ACC112 (cell line): ENCODE measurements around the gene CDH23.

ENCODE experiments used
- H2AFZ ChIP-seq: fragments of 200-600 bp; sonication (generic); one replicate; pipeline ENCODE4 v1.6.0; 2017; ENCODE audit warnings: antibody characterized with exemption, low read length; ENCODE audit not compliant: unreplicated experiment
- H3K27ac ChIP-seq: fragments of 200-600 bp; sonication (generic); 2 replicates; pipeline ENCODE4 v1.5.1; 2014; ENCODE audit warnings: low read depth, mild to moderate bottlenecking, antibody characterized with exemption, low read length, moderate library complexity
- H3K27me3 ChIP-seq: fragments of 200-600 bp; sonication (generic); 2 replicates; pipeline ENCODE4 v1.6.1; 2014; ENCODE audit warnings: mild to moderate bottlenecking, antibody characterized with exemption, low read length, moderate library complexity, mixed read lengths; ENCODE audit not compliant: insufficient read depth
- H3K36me3 ChIP-seq: fragments of 200-600 bp; sonication (generic); 2 replicates; pipeline ENCODE4 v1.6.1; 2016; ENCODE audit warnings: mild to moderate bottlenecking, antibody characterized with exemption, low read length, moderate library complexity, mixed read lengths; ENCODE audit not compliant: insufficient read depth
- H3K4me1 ChIP-seq: fragments of 200-600 bp; sonication (generic); one replicate; pipeline ENCODE4 v1.6.1; 2016; ENCODE audit warnings: low read length, mixed read lengths; ENCODE audit not compliant: insufficient read depth, unreplicated experiment, control insufficient read depth
- H3K4me3 ChIP-seq: fragments of 200-600 bp; sonication (generic); 2 replicates; pipeline ENCODE4 v1.5.1; 2014; ENCODE audit warnings: mild to moderate bottlenecking, low read depth, low read length
- H3K79me2 ChIP-seq: fragments of 200-600 bp; sonication (generic); one replicate; pipeline ENCODE4 v1.6.0; 2016; ENCODE audit warnings: low read length; ENCODE audit not compliant: control insufficient read depth, unreplicated experiment, insufficient read depth

Gene CDH23

GRCh38 chr10:71694567-71694968 is 297.8 kb downstream of the CDH23 start:
- Histone ChIP-seq H3K4me1 (peaks cover 10% of the 10 kb centered on the region), H3K27me3 (0 out of 2 replicates have a peak, but pooled peaks cover 7% of the 10 kb centered on the region), H3K79me2 (no peaks in the 10 kb centered on the region), H3K4me3 (no peak overlapping the region), H2AFZ (no peak overlapping the region), H3K36me3 (no peaks in the 10 kb centered on the region), H3K27ac (no peak overlapping the region)

GRCh38 chr10:71695502-71696476 is 299.1 kb downstream of the CDH23 start:
- H3K79me2 ChIP-seq, result no peaks in the 10 kb centered on the region
- H2AFZ ChIP-seq, result no peak overlapping the region
- H3K27me3 ChIP-seq, result peaks cover 7% of the 10 kb centered on the region; the same call in 1 of the 2 replicates
- H3K4me1 ChIP-seq, result peaks cover 10% of the 10 kb centered on the region
- H3K27ac ChIP-seq, result no peak overlapping the region
- no peaks in the 10 kb centered on the region for H3K36me3 ChIP-seq
- no peak overlapping the region for H3K4me3 ChIP-seq

GRCh38 chr10:71696628-71697326 is 300.1 kb downstream of the CDH23 start:
- peaks cover 10% of the 10 kb centered on the region for H3K4me1 ChIP-seq
- H3K36me3 ChIP-seq, result no peaks in the 10 kb centered on the region
- no peaks in the 10 kb centered on the region for H3K79me2 ChIP-seq
- H2AFZ ChIP-seq, result no peak overlapping the region
- no peak overlapping the region for H3K4me3 ChIP-seq
- H3K27ac ChIP-seq, result no peak overlapping the region
- H3K27me3 ChIP-seq, result peaks cover 7% of the 10 kb centered on the region; the same call in 1 of the 2 replicates

GRCh38 chr10:71697938-71698709 is 301.4 kb downstream of the CDH23 start:
- H3K4me3 ChIP-seq, result no peak overlapping the region
- no peak overlapping the region for H2AFZ ChIP-seq
- no peaks in the 10 kb centered on the region for H3K79me2 ChIP-seq
- peaks cover 7% of the 10 kb centered on the region for H3K4me1 ChIP-seq
- H3K36me3 ChIP-seq, result no peaks in the 10 kb centered on the region
- H3K27me3 ChIP-seq, result peaks cover 7% of the 10 kb centered on the region; the same call in 1 of the 2 replicates
- no peak overlapping the region for H3K27ac ChIP-seq

GRCh38 chr10:71698737-71699136 is 302.0 kb downstream of the CDH23 start:
- H3K4me1 ChIP-seq, result peaks cover 3% of the 10 kb centered on the region
- H3K27ac ChIP-seq, result no peak overlapping the region
- H3K79me2 ChIP-seq, result no peaks in the 10 kb centered on the region
- no peak overlapping the region for H2AFZ ChIP-seq
- peaks cover 7% of the 10 kb centered on the region; the same call in 1 of the 2 replicates for H3K27me3 ChIP-seq
- H3K36me3 ChIP-seq, result no peaks in the 10 kb centered on the region
- H3K4me3 ChIP-seq, result no peak overlapping the region

- no peaks in the 10 kb centered on the region for H3K4me1 ChIP-seq
These were observed 304.1 kb downstream of the CDH23 start for GRCh38 chr10:71700731-71701368.

GRCh38 chr10:71701496-71702132 is 304.9 kb downstream of the CDH23 start:
- Histone ChIP-seq H3K27ac (no peak overlapping the region), H3K79me2 (no peaks in the 10 kb centered on the region), H2AFZ (no peak overlapping the region), H3K4me3 (no peak overlapping the region), H3K36me3 (no peaks in the 10 kb centered on the region), H3K4me1 (no peaks in the 10 kb centered on the region), H3K27me3 (peaks cover 7% of the 10 kb centered on the region; the same call in 1 of the 2 replicates)

More at GRCh38 chr10:71700731-71701368, 304.1 kb downstream of the CDH23 start:
- Histone ChIP-seq H3K79me2 (no peaks in the 10 kb centered on the region), H3K36me3 (no peaks in the 10 kb centered on the region), H2AFZ (no peak overlapping the region), H3K4me3 (no peak overlapping the region), H3K27me3 (peaks cover 7% of the 10 kb centered on the region; the same call in 1 of the 2 replicates), H3K27ac (no peak overlapping the region)

GRCh38 chr10:71703577-71703976 is 306.9 kb downstream of the CDH23 start:
- H3K4me1 ChIP-seq, result no peaks in the 10 kb centered on the region
- peaks cover 5% of the 10 kb centered on the region; the same call in 1 of the 2 replicates for H3K27me3 ChIP-seq
- H3K36me3 ChIP-seq, result no peaks in the 10 kb centered on the region
- H2AFZ ChIP-seq, result no peak overlapping the region
- no peak overlapping the region for H3K27ac ChIP-seq
- H3K4me3 ChIP-seq, result no peak overlapping the region
- H3K79me2 ChIP-seq, result no peaks in the 10 kb centered on the region

- Histone ChIP-seq H3K4me1 (no peaks in the 10 kb centered on the region), H3K27ac (no peak overlapping the region), H3K36me3 (no peaks in the 10 kb centered on the region), H3K4me3 (no peak overlapping the region), H3K27me3 (no peaks in the 10 kb centered on the region; the same call in 1 of the 2 replicates), H3K79me2 (no peaks in the 10 kb centered on the region), H2AFZ (no peak overlapping the region)
These were observed 308.1 kb downstream of the CDH23 start for GRCh38 chr10:71704816-71705215.
